Activated T-helper 1 cell treated with Interleukin-2 at 50 U/mL for 16 hours (primary cell): ENCODE results near the gene NMS.

Experiments
- DNase-seq: peaks from one replicate; pipeline ENCODE4 v3.0.0-alpha.2; 2020; ENCODE audit warnings: low read depth

Gene NMS

GRCh38 chr2:100485396-100485795 lies 15.1 kb downstream of the NMS start:
- no peak for DNase-seq

- DNase-seq = no peak
These were observed 24.4 kb downstream of the NMS start for GRCh38 chr2:100494712-100495111.

- DNase-seq = no peak
These were observed 32.5 kb downstream of the NMS start for GRCh38 chr2:100502782-100503181.

- DNase-seq = no peak
These were observed 34.3 kb downstream of the NMS start for GRCh38 chr2:100504542-100504941.

GRCh38 chr2:100509066-100509465 lies 38.8 kb downstream of the NMS start:
- DNase-seq = no peak

GRCh38 chr2:100513650-100514049 lies 43.4 kb downstream of the NMS start:
- DNase-seq = no peak

GRCh38 chr2:100517556-100517955 lies 47.3 kb downstream of the NMS start:
- no peak for DNase-seq

GRCh38 chr2:100518801-100519200 lies 48.5 kb downstream of the NMS start:
- no peak for DNase-seq

- no peak for DNase-seq
These were observed 49.9 kb downstream of the NMS start for GRCh38 chr2:100520224-100520623.

- no peak for DNase-seq
These were observed 52.1 kb downstream of the NMS start for GRCh38 chr2:100522430-100522829.

GRCh38 chr2:100524331-100524730 lies 54.0 kb downstream of the NMS start:
- no peak for DNase-seq

GRCh38 chr2:100526868-100527267 lies 56.6 kb downstream of the NMS start:
- no peak for DNase-seq

GRCh38 chr2:100527440-100528015 lies 57.2 kb downstream of the NMS start:
- no peak for DNase-seq

- no peak for DNase-seq
These were observed 58.9 kb downstream of the NMS start for GRCh38 chr2:100529176-100529575.

- no peak for DNase-seq
These were observed 59.6 kb downstream of the NMS start for GRCh38 chr2:100529900-100530299.
